ENCODE results near the gene RTTN. TPM values are rescaled to one million over a fixed set of nuclear protein-coding genes. Genes with fewer than 3 reads are reported as not detected.

Gene RTTN
- total RNA-seq, 1 experiment from 2014 or later: 64.7 TPM

- H3K27ac Mint-ChIP-seq (ENCODE audit: low read depth, unreplicated experiment): no peak overlapping the region
Observed at GRCh38 chr18:70036168-70036567, 169.3 kb downstream of the RTTN start.

DNA sequence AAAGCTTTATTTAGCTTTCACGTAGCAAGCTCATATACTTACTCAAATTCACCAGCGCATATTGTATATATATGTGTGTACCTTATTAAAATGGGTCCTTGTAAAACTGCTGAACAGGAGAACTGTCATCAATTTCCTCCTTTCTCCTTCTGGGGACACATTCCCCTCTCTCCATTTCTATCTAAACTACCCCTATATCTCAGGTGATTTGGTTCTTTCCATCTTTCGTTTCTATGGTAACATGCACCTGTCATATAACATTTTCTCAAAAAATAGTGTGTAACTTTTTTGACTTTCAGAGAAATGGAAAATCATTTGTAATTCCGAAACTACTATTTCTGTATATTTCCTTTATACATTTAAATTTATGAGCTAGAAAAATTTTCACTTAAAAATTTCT, 174.3 kb downstream of the RTTN start:
- no TSS peak for BruUV-seq (replicated peaks)
- DNase-seq (ENCODE audit: unreplicated experiment): no peak
- POLR2A ChIA-PET: interaction anchor here (1.3 kb wide), 1 partner anchor 11 kb away, joined by 3 read pairs; no protein-coding TSS in a partner anchor
- Mint-ChIP-seq H3K36me3 (ENCODE audit: insufficient read depth, unreplicated experiment) (peaks cover 33% of the 10 kb centered on the region), H3K9me3 (ENCODE audit: unreplicated experiment) (peaks cover 9% of the 10 kb centered on the region), H3K27ac (ENCODE audit: low read depth, unreplicated experiment) (no peak overlapping the region), H3K4me1 (ENCODE audit: insufficient read depth, unreplicated experiment) (peaks cover 16% of the 10 kb centered on the region), H3K4me3 (ENCODE audit: unreplicated experiment) (no peak overlapping the region), H3K27me3 (ENCODE audit: insufficient read depth, unreplicated experiment) (no peaks in the 10 kb centered on the region)
- TF ChIP-seq, protein P1, sequence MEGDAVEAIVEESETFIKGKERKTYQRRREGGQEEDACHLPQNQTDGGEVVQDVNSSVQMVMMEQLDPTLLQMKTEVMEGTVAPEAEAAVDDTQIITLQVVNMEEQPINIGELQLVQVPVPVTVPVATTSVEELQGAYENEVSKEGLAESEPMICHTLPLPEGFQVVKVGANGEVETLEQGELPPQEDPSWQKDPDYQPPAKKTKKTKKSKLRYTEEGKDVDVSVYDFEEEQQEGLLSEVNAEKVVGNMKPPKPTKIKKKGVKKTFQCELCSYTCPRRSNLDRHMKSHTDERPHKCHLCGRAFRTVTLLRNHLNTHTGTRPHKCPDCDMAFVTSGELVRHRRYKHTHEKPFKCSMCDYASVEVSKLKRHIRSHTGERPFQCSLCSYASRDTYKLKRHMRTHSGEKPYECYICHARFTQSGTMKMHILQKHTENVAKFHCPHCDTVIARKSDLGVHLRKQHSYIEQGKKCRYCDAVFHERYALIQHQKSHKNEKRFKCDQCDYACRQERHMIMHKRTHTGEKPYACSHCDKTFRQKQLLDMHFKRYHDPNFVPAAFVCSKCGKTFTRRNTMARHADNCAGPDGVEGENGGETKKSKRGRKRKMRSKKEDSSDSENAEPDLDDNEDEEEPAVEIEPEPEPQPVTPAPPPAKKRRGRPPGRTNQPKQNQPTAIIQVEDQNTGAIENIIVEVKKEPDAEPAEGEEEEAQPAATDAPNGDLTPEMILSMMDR (IDR thresholded peaks at IDR 0.05; ENCODE audit: unreplicated experiment): no peak
- intact Hi-C loops (cut with micrococcal nuclease): no loop called here
- CTCF ChIA-PET: interaction anchor here (0.6 to 0.8 kb wide), 2 partner anchors 10 to 33 kb away, joined by 3 to 7 read pairs; no protein-coding TSS in a partner anchor

More at GRCh38 chr18:70036168-70036567, 169.3 kb downstream of the RTTN start:
- H3K36me3 Mint-ChIP-seq (ENCODE audit: insufficient read depth, unreplicated experiment): peaks cover 9% of the 10 kb centered on the region
- BruUV-seq (replicated peaks): no TSS peak
- ChIA-PET POLR2A (interaction anchor here (0.6 kb wide), 1 partner anchor 10 kb away, joined by 3 read pairs; no protein-coding TSS in a partner anchor), CTCF (interaction anchor here (1.1 to 1.4 kb wide), 2 partner anchors 12 to 25 kb away, joined by 3 to 4 read pairs; no protein-coding TSS in a partner anchor)
- DNase-seq (ENCODE audit: unreplicated experiment): no peak
- intact Hi-C loops (cut with micrococcal nuclease): no loop called here
- TF ChIP-seq, protein P1 (IDR thresholded peaks at IDR 0.05; ENCODE audit: unreplicated experiment): no peak
- no peak overlapping the region for H3K4me3 Mint-ChIP-seq (ENCODE audit: unreplicated experiment)
- H3K9me3 Mint-ChIP-seq (ENCODE audit: unreplicated experiment): peaks cover 9% of the 10 kb centered on the region
- H3K27me3 Mint-ChIP-seq (ENCODE audit: insufficient read depth, unreplicated experiment): no peaks in the 10 kb centered on the region
- peaks cover 52% of the 10 kb centered on the region for H3K4me1 Mint-ChIP-seq (ENCODE audit: insufficient read depth, unreplicated experiment)

GRCh38 chr18:70030728-70031127, 174.8 kb downstream of the RTTN start:
- Mint-ChIP-seq H3K9me3 (ENCODE audit: unreplicated experiment) (peaks cover 9% of the 10 kb centered on the region), H3K36me3 (ENCODE audit: insufficient read depth, unreplicated experiment) (peaks cover 34% of the 10 kb centered on the region), H3K27ac (ENCODE audit: low read depth, unreplicated experiment) (no peak overlapping the region), H3K4me1 (ENCODE audit: insufficient read depth, unreplicated experiment) (peaks cover 16% of the 10 kb centered on the region), H3K27me3 (ENCODE audit: insufficient read depth, unreplicated experiment) (no peaks in the 10 kb centered on the region), H3K4me3 (ENCODE audit: unreplicated experiment) (no peak overlapping the region)
- TF ChIP-seq, protein P1 (IDR thresholded peaks at IDR 0.05; ENCODE audit: unreplicated experiment): no peak
- DNase-seq (ENCODE audit: unreplicated experiment): no peak
- no TSS peak for BruUV-seq (replicated peaks)
- intact Hi-C loops (cut with micrococcal nuclease): no loop called here
- POLR2A ChIA-PET: interaction anchor here (0.9 to 1.3 kb wide), 3 partner anchors 10 to 80 kb away, joined by 3 read pairs; no protein-coding TSS in a partner anchor
- CTCF ChIA-PET: interaction anchor here (0.6 kb wide), 1 partner anchor 72 kb away, joined by 3 read pairs; no protein-coding TSS in a partner anchor

GRCh38 chr18:70029163-70029562, 176.3 kb downstream of the RTTN start:
- no peak for DNase-seq (ENCODE audit: unreplicated experiment)
- H3K4me3 Mint-ChIP-seq (ENCODE audit: unreplicated experiment): no peak overlapping the region
- CTCF ChIA-PET: no interaction called here
- no peaks in the 10 kb centered on the region for H3K27me3 Mint-ChIP-seq (ENCODE audit: insufficient read depth, unreplicated experiment)
- peaks cover 40% of the 10 kb centered on the region for H3K36me3 Mint-ChIP-seq (ENCODE audit: insufficient read depth, unreplicated experiment)
- peaks cover 9% of the 10 kb centered on the region for H3K9me3 Mint-ChIP-seq (ENCODE audit: unreplicated experiment)
- no TSS peak for BruUV-seq (replicated peaks)
- POLR2A ChIA-PET: no interaction called here
- intact Hi-C loops (cut with micrococcal nuclease): no loop called here
- no peak overlapping the region for H3K27ac Mint-ChIP-seq (ENCODE audit: low read depth, unreplicated experiment)
- H3K4me1 Mint-ChIP-seq (ENCODE audit: insufficient read depth, unreplicated experiment): peaks cover 15% of the 10 kb centered on the region
- TF ChIP-seq, protein P1 (IDR thresholded peaks at IDR 0.05; ENCODE audit: unreplicated experiment): no peak
